Measurements from ENCODE around the gene C17orf113. TPM values are rescaled to one million over a fixed set of nuclear protein-coding genes. Genes with fewer than 3 reads are reported as not detected.

Gene C17orf113
- total RNA-seq, 1 experiment from 2014 or later: 0.74 TPM

DNA sequence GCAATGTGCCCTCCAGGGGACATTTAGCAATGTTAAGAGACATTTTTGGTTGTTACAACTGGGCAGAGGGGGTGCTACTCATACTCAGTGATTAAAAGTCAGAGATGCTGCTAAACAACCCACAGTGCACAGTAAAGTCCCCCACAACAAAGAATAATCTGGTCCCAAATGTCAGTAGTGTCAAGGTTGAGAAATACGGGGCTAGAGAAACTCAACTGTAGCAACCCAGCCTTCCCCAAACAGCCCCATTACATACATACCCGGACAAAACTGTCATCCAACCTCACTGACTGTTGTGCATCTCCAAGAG lies 53.6 kb downstream of the C17orf113 start:
- no peaks in the 10 kb centered on the region for H3K9me3 ChIP-seq (ENCODE audit: control insufficient read depth, insufficient read depth, low read depth, low read length)
- DNase-seq (ENCODE audit: low read depth, low spot score) (no peak), ATAC-seq (no peak)
- H3K27ac ChIP-seq (ENCODE audit: low read length): no peak overlapping the region
- ChIA-PET POLR2A (no interaction called here), CTCF (no interaction called here)
- TF ChIP-seq TCF7L2 (IDR thresholded peaks at IDR 0.05; ENCODE audit: low read depth, low read length) (no peak), SIN3A (IDR thresholded peaks at IDR 0.05; ENCODE audit: borderline replicate concordance, insufficient read depth, low read depth, low read length) (no peak), POLR2AphosphoS5 (IDR thresholded peaks at IDR 0.05; ENCODE audit: low read depth, low read length) (no peak)
- TF ChIP-seq, protein P1, sequence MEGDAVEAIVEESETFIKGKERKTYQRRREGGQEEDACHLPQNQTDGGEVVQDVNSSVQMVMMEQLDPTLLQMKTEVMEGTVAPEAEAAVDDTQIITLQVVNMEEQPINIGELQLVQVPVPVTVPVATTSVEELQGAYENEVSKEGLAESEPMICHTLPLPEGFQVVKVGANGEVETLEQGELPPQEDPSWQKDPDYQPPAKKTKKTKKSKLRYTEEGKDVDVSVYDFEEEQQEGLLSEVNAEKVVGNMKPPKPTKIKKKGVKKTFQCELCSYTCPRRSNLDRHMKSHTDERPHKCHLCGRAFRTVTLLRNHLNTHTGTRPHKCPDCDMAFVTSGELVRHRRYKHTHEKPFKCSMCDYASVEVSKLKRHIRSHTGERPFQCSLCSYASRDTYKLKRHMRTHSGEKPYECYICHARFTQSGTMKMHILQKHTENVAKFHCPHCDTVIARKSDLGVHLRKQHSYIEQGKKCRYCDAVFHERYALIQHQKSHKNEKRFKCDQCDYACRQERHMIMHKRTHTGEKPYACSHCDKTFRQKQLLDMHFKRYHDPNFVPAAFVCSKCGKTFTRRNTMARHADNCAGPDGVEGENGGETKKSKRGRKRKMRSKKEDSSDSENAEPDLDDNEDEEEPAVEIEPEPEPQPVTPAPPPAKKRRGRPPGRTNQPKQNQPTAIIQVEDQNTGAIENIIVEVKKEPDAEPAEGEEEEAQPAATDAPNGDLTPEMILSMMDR (IDR thresholded peaks at IDR 0.05): no peak
- TF ChIP-seq, protein P2, sequence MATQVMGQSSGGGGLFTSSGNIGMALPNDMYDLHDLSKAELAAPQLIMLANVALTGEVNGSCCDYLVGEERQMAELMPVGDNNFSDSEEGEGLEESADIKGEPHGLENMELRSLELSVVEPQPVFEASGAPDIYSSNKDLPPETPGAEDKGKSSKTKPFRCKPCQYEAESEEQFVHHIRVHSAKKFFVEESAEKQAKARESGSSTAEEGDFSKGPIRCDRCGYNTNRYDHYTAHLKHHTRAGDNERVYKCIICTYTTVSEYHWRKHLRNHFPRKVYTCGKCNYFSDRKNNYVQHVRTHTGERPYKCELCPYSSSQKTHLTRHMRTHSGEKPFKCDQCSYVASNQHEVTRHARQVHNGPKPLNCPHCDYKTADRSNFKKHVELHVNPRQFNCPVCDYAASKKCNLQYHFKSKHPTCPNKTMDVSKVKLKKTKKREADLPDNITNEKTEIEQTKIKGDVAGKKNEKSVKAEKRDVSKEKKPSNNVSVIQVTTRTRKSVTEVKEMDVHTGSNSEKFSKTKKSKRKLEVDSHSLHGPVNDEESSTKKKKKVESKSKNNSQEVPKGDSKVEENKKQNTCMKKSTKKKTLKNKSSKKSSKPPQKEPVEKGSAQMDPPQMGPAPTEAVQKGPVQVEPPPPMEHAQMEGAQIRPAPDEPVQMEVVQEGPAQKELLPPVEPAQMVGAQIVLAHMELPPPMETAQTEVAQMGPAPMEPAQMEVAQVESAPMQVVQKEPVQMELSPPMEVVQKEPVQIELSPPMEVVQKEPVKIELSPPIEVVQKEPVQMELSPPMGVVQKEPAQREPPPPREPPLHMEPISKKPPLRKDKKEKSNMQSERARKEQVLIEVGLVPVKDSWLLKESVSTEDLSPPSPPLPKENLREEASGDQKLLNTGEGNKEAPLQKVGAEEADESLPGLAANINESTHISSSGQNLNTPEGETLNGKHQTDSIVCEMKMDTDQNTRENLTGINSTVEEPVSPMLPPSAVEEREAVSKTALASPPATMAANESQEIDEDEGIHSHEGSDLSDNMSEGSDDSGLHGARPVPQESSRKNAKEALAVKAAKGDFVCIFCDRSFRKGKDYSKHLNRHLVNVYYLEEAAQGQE (IDR thresholded peaks at IDR 0.05; ENCODE audit: insufficient read depth in 1 of 2, low read depth in 2 of 2, low read length in 1 of 2): no peak
- intact Hi-C loops (cut with micrococcal nuclease; ENCODE audit: unreplicated experiment): no loop called here
- H3K36me3 ChIP-seq (ENCODE audit: control insufficient read depth, insufficient read depth, low read length): peaks cover 7% of the 10 kb centered on the region; the same call in 1 of the 2 replicates
- H3K4me3 ChIP-seq (ENCODE audit: low read depth in 2 of 2, low read length in 2 of 2): no peak overlapping the region
- BruUV-seq (replicated peaks): no TSS peak
- H3K27me3 ChIP-seq (ENCODE audit: control insufficient read depth, insufficient read depth, low read length): no peaks in the 10 kb centered on the region
- in situ Hi-C loops (cut with HindIII; ENCODE audit: low pct_unique_long_range_greater_than_20kb, low sequenced_read_pairs): no loop called here
- H3K4me1 ChIP-seq (ENCODE audit: control insufficient read depth, insufficient read depth, low read length): no peaks in the 10 kb centered on the region

DNA sequence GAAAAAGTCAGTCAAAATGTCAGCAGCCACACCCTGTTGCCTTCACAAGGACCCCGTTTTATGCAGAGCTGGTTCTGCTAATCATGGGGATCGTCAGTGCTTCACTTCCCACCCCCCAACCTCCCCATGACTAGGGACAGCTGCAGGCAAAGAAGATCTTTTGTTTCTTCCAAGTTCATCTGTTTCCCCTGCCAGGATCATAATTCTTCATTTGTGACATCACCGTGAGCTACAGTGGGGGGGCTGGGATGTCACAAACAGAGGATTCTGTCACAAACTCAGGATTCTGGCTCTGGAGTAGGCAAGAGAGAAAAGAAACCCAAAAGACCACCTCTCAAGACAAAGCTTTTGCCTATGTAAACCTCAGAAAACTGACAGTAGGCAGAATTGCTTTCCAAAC lies 57.8 kb downstream of the C17orf113 start:
- ATAC-seq (no peak), DNase-seq (ENCODE audit: low read depth, low spot score) (no peak)
- no peaks in the 10 kb centered on the region for H3K4me1 ChIP-seq (ENCODE audit: control insufficient read depth, insufficient read depth, low read length)
- no peaks in the 10 kb centered on the region for H3K9me3 ChIP-seq (ENCODE audit: control insufficient read depth, insufficient read depth, low read depth, low read length)
- ChIA-PET POLR2A (no interaction called here), CTCF (no interaction called here)
- no peak overlapping the region for H3K27ac ChIP-seq (ENCODE audit: low read length)
- TF ChIP-seq SIN3A (IDR thresholded peaks at IDR 0.05; ENCODE audit: borderline replicate concordance, insufficient read depth, low read depth, low read length): no peak
- TF ChIP-seq TCF7L2 (IDR thresholded peaks at IDR 0.05; ENCODE audit: low read depth, low read length): no peak
- no peak for TF ChIP-seq POLR2AphosphoS5 (IDR thresholded peaks at IDR 0.05; ENCODE audit: low read depth, low read length)
- TF ChIP-seq, protein P2 (IDR thresholded peaks at IDR 0.05; ENCODE audit: insufficient read depth in 1 of 2, low read depth in 2 of 2, low read length in 1 of 2): no peak
- TF ChIP-seq, protein P1 (IDR thresholded peaks at IDR 0.05): no peak
- H3K36me3 ChIP-seq (ENCODE audit: control insufficient read depth, insufficient read depth, low read length): peaks cover 11% of the 10 kb centered on the region; the same call in 1 of the 2 replicates
- intact Hi-C loops (cut with micrococcal nuclease; ENCODE audit: unreplicated experiment): no loop called here
- H3K4me3 ChIP-seq (ENCODE audit: low read depth in 2 of 2, low read length in 2 of 2): no peak overlapping the region
- BruUV-seq (replicated peaks): no TSS peak
- no peaks in the 10 kb centered on the region for H3K27me3 ChIP-seq (ENCODE audit: control insufficient read depth, insufficient read depth, low read length)
- in situ Hi-C loops (cut with HindIII; ENCODE audit: low pct_unique_long_range_greater_than_20kb, low sequenced_read_pairs): no loop called here

Measured in Panc1 (cell line).